Parathyroid adenoma (tissue), 2 donors: Measurements from ENCODE around the gene OSBPL9.

ENCODE experiments used
- H2AFZ ChIP-seq: fragments of 300-600 bp; sonication (generic); one replicate; pipeline ENCODE4 v1.7.0; 2017; ENCODE audit warnings: antibody characterized with exemption, mild to moderate bottlenecking
- H3K27ac ChIP-seq: fragments of 300-600 bp; sonication (generic); one replicate; pipeline ENCODE4 v1.7.0; 2017
- H3K27me3 ChIP-seq: fragments of 300-600 bp; sonication (generic); one replicate; pipeline ENCODE4 v1.7.0; 2017; ENCODE audit warnings: low read length; ENCODE audit not compliant: control insufficient read depth, insufficient read depth
- H3K36me3 ChIP-seq: fragments of 300-600 bp; sonication (generic); one replicate; pipeline ENCODE4 v1.7.0; 2017; ENCODE audit warnings: low read length; ENCODE audit not compliant: control insufficient read depth, insufficient read depth
- H3K4me1 ChIP-seq: fragments of 300-600 bp; sonication (generic); one replicate; pipeline ENCODE4 v1.7.0; 2017; ENCODE audit warnings: control low read depth
- H3K4me2 ChIP-seq: fragments of 300-600 bp; sonication (generic); one replicate; pipeline ENCODE4 v1.7.0; 2017; ENCODE audit warnings: low read length
- H3K4me3 ChIP-seq: fragments of 300-600 bp; sonication (generic); one replicate; pipeline ENCODE4 v1.7.0; 2017; ENCODE audit warnings: low read depth, low read length
- H3K79me2 ChIP-seq: fragments of 300-600 bp; sonication (generic); one replicate; pipeline ENCODE4 v1.7.0; 2017; ENCODE audit warnings: control low read depth
- H3K9ac ChIP-seq: fragments of 300-600 bp; sonication (generic); one replicate; pipeline ENCODE4 v1.7.0; 2017; ENCODE audit warnings: mild to moderate bottlenecking
- H3K9me3 ChIP-seq: fragments of 300-600 bp; sonication (generic); one replicate; pipeline ENCODE4 v1.7.0; 2017; ENCODE audit warnings: low read length; ENCODE audit not compliant: control insufficient read depth
- TF ChIP-seq, protein P1 (sequence below): fragments of 300-600 bp; sonication (generic); IDR thresholded peaks from one replicate; pipeline ENCODE4 v1.7.0; 2017; ENCODE audit warnings: antibody characterized with exemption, mild to moderate bottlenecking
- donor health status: primary hyperparathyroidism.

The OSBPL9 gene

DNA sequence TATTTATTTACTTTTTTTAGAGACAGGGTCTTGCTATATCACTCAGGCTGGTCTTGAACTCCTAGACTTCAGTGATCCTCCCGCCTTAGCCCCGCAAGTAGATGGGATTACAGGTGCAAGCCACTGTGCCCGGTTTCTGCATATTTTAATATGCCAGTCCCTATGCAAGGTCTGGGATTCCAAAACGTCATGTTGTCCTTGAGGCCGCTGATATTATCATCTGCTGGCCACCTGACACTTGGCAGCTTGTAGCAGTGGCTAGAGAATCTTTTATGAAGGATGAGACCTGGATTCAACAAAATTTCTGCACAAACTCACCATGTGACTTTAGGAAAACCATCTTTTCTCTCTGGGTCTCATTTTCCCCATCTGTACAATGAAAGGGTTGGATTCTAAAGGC is 32.9 kb upstream of the OSBPL9 start:
- Histone ChIP-seq H3K27ac (no peak overlapping the region), H2AFZ (no peak overlapping the region), H3K4me2 (no peak overlapping the region), H3K27me3 (no peaks in the 10 kb centered on the region), H3K9ac (no peak overlapping the region), H3K79me2 (no peaks in the 10 kb centered on the region), H3K4me1 (no peaks in the 10 kb centered on the region), H3K4me3 (no peak overlapping the region), H3K9me3 (no peaks in the 10 kb centered on the region), H3K36me3 (no peaks in the 10 kb centered on the region)
- TF ChIP-seq, protein P1, sequence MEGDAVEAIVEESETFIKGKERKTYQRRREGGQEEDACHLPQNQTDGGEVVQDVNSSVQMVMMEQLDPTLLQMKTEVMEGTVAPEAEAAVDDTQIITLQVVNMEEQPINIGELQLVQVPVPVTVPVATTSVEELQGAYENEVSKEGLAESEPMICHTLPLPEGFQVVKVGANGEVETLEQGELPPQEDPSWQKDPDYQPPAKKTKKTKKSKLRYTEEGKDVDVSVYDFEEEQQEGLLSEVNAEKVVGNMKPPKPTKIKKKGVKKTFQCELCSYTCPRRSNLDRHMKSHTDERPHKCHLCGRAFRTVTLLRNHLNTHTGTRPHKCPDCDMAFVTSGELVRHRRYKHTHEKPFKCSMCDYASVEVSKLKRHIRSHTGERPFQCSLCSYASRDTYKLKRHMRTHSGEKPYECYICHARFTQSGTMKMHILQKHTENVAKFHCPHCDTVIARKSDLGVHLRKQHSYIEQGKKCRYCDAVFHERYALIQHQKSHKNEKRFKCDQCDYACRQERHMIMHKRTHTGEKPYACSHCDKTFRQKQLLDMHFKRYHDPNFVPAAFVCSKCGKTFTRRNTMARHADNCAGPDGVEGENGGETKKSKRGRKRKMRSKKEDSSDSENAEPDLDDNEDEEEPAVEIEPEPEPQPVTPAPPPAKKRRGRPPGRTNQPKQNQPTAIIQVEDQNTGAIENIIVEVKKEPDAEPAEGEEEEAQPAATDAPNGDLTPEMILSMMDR, result no peak

DNA sequence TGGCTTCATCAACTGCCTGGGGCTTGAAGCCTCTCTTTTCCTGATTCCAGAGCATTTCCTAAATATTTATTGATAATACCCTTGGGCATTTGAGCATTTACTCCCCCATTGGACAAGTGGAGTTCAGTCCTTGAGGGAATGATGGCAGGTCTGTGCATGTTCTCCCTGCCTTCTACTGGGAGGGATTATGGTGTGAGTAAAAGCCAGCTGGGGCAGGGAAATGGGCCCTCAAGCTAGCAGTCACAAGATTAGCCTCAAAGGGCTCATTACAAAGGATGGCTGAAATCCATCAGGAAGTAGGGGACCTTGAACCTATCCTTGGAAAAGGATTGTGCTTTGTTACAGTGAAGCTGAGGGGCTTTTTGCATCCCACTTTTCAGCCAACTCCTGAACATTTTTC is 24.2 kb upstream of the OSBPL9 start:
- Histone ChIP-seq H3K36me3 (no peaks in the 10 kb centered on the region), H3K27me3 (no peaks in the 10 kb centered on the region), H2AFZ (no peak overlapping the region), H3K4me3 (no peak overlapping the region), H3K4me2 (no peak overlapping the region), H3K4me1 (no peaks in the 10 kb centered on the region), H3K27ac (no peak overlapping the region), H3K9me3 (no peaks in the 10 kb centered on the region), H3K9ac (no peak overlapping the region), H3K79me2 (no peaks in the 10 kb centered on the region)
- TF ChIP-seq, protein P1, result no peak

DNA sequence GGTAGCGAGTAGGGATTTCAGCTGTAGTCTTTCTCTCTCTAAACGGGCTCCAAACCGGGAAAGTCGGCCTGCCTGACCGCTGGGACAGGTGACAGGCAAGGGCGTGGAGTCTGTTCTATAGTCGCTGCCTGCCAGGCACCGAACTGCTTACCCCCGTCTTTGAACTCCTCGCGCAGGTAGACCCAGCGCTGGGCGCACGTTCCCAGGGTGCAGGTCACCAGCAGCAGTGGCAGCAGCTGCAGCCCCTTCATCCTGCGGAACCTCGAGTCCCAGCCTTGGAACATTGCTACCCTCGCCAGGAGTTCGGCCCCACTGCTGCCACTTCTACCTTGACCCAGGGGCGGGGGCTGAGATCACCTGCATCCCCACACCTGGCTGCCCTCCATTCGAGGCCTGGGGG is 22.2 kb upstream of the OSBPL9 start:
- H3K9ac ChIP-seq, result no peak overlapping the region
- no peaks in the 10 kb centered on the region for H3K36me3 ChIP-seq
- no peak overlapping the region for H2AFZ ChIP-seq
- H3K79me2 ChIP-seq, result no peaks in the 10 kb centered on the region
- no peaks in the 10 kb centered on the region for H3K4me1 ChIP-seq
- H3K4me2 ChIP-seq, result no peak overlapping the region
- H3K27ac ChIP-seq, result no peak overlapping the region
- H3K9me3 ChIP-seq, result no peaks in the 10 kb centered on the region
- H3K4me3 ChIP-seq, result no peak overlapping the region
- TF ChIP-seq, protein P1, result no peak
- H3K27me3 ChIP-seq, result no peaks in the 10 kb centered on the region

DNA sequence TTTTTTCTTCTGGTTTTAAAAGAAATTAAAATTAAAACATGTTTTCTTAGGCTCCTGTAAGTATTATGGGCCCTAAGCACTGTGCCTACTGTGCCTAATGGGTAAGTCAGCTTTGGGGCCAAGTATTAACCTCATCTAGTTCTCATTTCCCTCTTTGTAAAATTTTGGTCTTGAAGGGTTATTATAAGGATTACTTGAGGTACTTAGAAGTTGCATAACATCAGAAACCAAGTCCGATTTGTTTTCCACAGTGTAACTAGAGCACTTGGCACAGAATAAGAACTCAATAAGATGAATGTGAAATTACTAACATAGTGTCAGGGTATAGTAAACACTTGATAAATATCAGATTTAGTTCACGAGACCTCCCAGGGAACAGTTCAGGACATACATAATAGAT is 16.4 kb upstream of the OSBPL9 start:
- Histone ChIP-seq H3K27ac (no peak overlapping the region), H3K4me3 (no peak overlapping the region), H3K9ac (no peak overlapping the region), H3K36me3 (no peaks in the 10 kb centered on the region), H2AFZ (no peak overlapping the region), H3K27me3 (no peaks in the 10 kb centered on the region), H3K4me1 (no peaks in the 10 kb centered on the region), H3K79me2 (no peaks in the 10 kb centered on the region), H3K9me3 (no peaks in the 10 kb centered on the region), H3K4me2 (no peak overlapping the region)
- TF ChIP-seq, protein P1, result no peak

DNA sequence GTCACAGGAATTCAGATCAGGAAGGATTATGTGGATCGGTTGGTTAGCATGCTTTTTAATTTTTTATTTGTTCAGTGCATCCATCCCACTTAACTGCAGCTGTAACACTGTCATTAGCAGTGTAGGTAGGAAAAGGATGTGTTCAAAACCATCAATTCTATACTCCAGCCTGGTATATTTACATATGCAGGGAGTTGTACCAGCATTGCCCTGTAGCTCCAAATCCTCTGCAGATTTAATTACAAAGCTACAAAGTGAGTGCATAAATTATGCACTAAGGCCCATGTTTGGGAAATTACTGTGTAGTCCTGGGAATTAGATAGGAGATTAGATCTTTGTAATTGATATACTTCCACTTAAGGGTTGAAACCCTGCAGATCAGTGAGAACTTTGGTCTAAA is 15.9 kb upstream of the OSBPL9 start:
- no peak overlapping the region for H2AFZ ChIP-seq
- TF ChIP-seq, protein P1, result no peak
- no peaks in the 10 kb centered on the region for H3K79me2 ChIP-seq
- H3K9me3 ChIP-seq, result no peaks in the 10 kb centered on the region
- H3K36me3 ChIP-seq, result no peaks in the 10 kb centered on the region
- no peak overlapping the region for H3K4me2 ChIP-seq
- no peak overlapping the region for H3K4me3 ChIP-seq
- no peaks in the 10 kb centered on the region for H3K27me3 ChIP-seq
- no peak overlapping the region for H3K27ac ChIP-seq
- no peaks in the 10 kb centered on the region for H3K4me1 ChIP-seq
- H3K9ac ChIP-seq, result no peak overlapping the region
